NCI-H187 (cell line): ENCODE measurements around the gene ZNF423.

Experiments used
- DNase-seq, 2 experiments: peaks; one replicate each; lab custom pipeline; 2025; lab: John Stamatoyannopoulos, UW

ZNF423 gene

GRCh38 chr16:49471038-49471727 is 384.7 kb downstream of the ZNF423 start:
- no peak for DNase-seq

GRCh38 chr16:49470513-49470991 is 385.4 kb downstream of the ZNF423 start:
- DNase-seq: no peak

GRCh38 chr16:49469930-49470451 is 385.9 kb downstream of the ZNF423 start:
- no peak for DNase-seq

GRCh38 chr16:49469311-49469670 is 386.6 kb downstream of the ZNF423 start:
- no peak for DNase-seq

- no peak for DNase-seq
These were observed 387.2 kb downstream of the ZNF423 start for GRCh38 chr16:49468611-49469310.

GRCh38 chr16:49467540-49468372 is 388.2 kb downstream of the ZNF423 start:
- DNase-seq: no peak

GRCh38 chr16:49466881-49467280 is 389.0 kb downstream of the ZNF423 start:
- DNase-seq: no peak

GRCh38 chr16:49466529-49466831 is 389.4 kb downstream of the ZNF423 start:
- no peak for DNase-seq

- DNase-seq: no peak
These were observed 390.0 kb downstream of the ZNF423 start for GRCh38 chr16:49465661-49466528.

GRCh38 chr16:49464877-49465504 is 390.9 kb downstream of the ZNF423 start:
- DNase-seq: peak in 1 of 2 experiments; percentile 13

GRCh38 chr16:49464093-49464492 is 391.8 kb downstream of the ZNF423 start:
- DNase-seq: no peak

- DNase-seq: no peak
These were observed 392.4 kb downstream of the ZNF423 start for GRCh38 chr16:49463529-49463928.

- no peak for DNase-seq
These were observed 392.9 kb downstream of the ZNF423 start for GRCh38 chr16:49462989-49463371.

- DNase-seq: no peak
These were observed 393.4 kb downstream of the ZNF423 start for GRCh38 chr16:49462362-49462988.

- no peak for DNase-seq
These were observed 394.4 kb downstream of the ZNF423 start for GRCh38 chr16:49461517-49461951.

GRCh38 chr16:49460786-49461470 is 395.0 kb downstream of the ZNF423 start:
- no peak for DNase-seq

- DNase-seq: no peak
These were observed 395.8 kb downstream of the ZNF423 start for GRCh38 chr16:49459953-49460735.

GRCh38 chr16:49458656-49459445 is 397.1 kb downstream of the ZNF423 start:
- DNase-seq: no peak
